Measurements from ENCODE around the gene MMD. TPM values are rescaled to one million over a fixed set of nuclear protein-coding genes. Genes with fewer than 3 reads are reported as not detected.

MMD gene
- polyA plus RNA-seq, 1 donor from 2014 or later = 111 TPM

- no peaks in the 10 kb centered on the region for H3K9me2 ChIP-seq (ENCODE audit: insufficient read depth, low read length)
- no peak overlapping the region for H3K4me3 ChIP-seq (ENCODE audit: low read length)
- no peaks in the 10 kb centered on the region for H3F3A ChIP-seq (ENCODE audit: insufficient read depth, low read length, poor library complexity, severe bottlenecking)
- H3K27me3 ChIP-seq (ENCODE audit: insufficient read depth, low read depth, low read length) = no peaks in the 10 kb centered on the region
- H3K79me2 ChIP-seq (replicated peaks; ENCODE audit: insufficient read depth, low read length) = no peaks in the 10 kb centered on the region
- no peak overlapping the region for H3K4me2 ChIP-seq (ENCODE audit: low read length)
- no peak overlapping the region for H3K27ac ChIP-seq (ENCODE audit: low read length)
- TF ChIP-seq REST (IDR thresholded peaks at IDR 0.05; ENCODE audit: borderline replicate concordance) (no peak), EZH2 (IDR thresholded peaks at IDR 0.05; ENCODE audit: borderline replicate concordance, insufficient read depth, low read length, poor library complexity, severe bottlenecking) (no peak), EP300 (conservative IDR thresholded peaks at IDR 0.05; ENCODE audit: poor library complexity, severe bottlenecking) (no peak), POLR2AphosphoS5 (IDR thresholded peaks at IDR 0.05) (no peak), TAF1 (IDR thresholded peaks at IDR 0.05; ENCODE audit: low read depth) (no peak), SMC3 (conservative IDR thresholded peaks at IDR 0.05; ENCODE audit: poor library complexity) (no peak), MXI1 (conservative IDR thresholded peaks at IDR 0.05; ENCODE audit: poor library complexity, severe bottlenecking) (no peak), RAD21 (conservative IDR thresholded peaks at IDR 0.05) (no peak)
- TF ChIP-seq, protein P1, sequence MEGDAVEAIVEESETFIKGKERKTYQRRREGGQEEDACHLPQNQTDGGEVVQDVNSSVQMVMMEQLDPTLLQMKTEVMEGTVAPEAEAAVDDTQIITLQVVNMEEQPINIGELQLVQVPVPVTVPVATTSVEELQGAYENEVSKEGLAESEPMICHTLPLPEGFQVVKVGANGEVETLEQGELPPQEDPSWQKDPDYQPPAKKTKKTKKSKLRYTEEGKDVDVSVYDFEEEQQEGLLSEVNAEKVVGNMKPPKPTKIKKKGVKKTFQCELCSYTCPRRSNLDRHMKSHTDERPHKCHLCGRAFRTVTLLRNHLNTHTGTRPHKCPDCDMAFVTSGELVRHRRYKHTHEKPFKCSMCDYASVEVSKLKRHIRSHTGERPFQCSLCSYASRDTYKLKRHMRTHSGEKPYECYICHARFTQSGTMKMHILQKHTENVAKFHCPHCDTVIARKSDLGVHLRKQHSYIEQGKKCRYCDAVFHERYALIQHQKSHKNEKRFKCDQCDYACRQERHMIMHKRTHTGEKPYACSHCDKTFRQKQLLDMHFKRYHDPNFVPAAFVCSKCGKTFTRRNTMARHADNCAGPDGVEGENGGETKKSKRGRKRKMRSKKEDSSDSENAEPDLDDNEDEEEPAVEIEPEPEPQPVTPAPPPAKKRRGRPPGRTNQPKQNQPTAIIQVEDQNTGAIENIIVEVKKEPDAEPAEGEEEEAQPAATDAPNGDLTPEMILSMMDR (IDR thresholded peaks at IDR 0.05; ENCODE audit: poor library complexity, severe bottlenecking) = no peak
- no peaks in the 10 kb centered on the region for H3K9me3 ChIP-seq (ENCODE audit: low read length)
- H2AFZ ChIP-seq (ENCODE audit: low read depth, low read length) = no peak overlapping the region
- H3K36me3 ChIP-seq (ENCODE audit: insufficient read depth, low read length) = no peaks in the 10 kb centered on the region
- H3K9ac ChIP-seq (ENCODE audit: low read length) = no peak overlapping the region
- no peaks in the 10 kb centered on the region for H4K20me1 ChIP-seq (ENCODE audit: insufficient read depth)
Measured at GRCh38 chr17:55451203-55451641, 29.6 kb upstream of the MMD start.

- Histone ChIP-seq H3K79me2 (replicated peaks; ENCODE audit: insufficient read depth, low read length) (no peaks in the 10 kb centered on the region), H3K9me2 (ENCODE audit: insufficient read depth, low read length) (no peaks in the 10 kb centered on the region), H3K27me3 (ENCODE audit: insufficient read depth, low read depth, low read length) (no peaks in the 10 kb centered on the region), H3K27ac (ENCODE audit: low read length) (no peak overlapping the region), H3K9me3 (ENCODE audit: low read length) (no peaks in the 10 kb centered on the region), H3K9ac (ENCODE audit: low read length) (no peak overlapping the region), H3F3A (ENCODE audit: insufficient read depth, low read length, poor library complexity, severe bottlenecking) (no peaks in the 10 kb centered on the region), H3K4me3 (ENCODE audit: low read length) (no peak overlapping the region), H3K36me3 (ENCODE audit: insufficient read depth, low read length) (no peaks in the 10 kb centered on the region), H4K20me1 (ENCODE audit: insufficient read depth) (no peaks in the 10 kb centered on the region), H2AFZ (ENCODE audit: low read depth, low read length) (no peak overlapping the region), H3K4me2 (ENCODE audit: low read length) (no peak overlapping the region)
- TF ChIP-seq RAD21 (conservative IDR thresholded peaks at IDR 0.05) = no peak
- no peak for TF ChIP-seq POLR2AphosphoS5 (IDR thresholded peaks at IDR 0.05)
- TF ChIP-seq EZH2 (IDR thresholded peaks at IDR 0.05; ENCODE audit: borderline replicate concordance, insufficient read depth, low read length, poor library complexity, severe bottlenecking) = no peak
- no peak for TF ChIP-seq EP300 (conservative IDR thresholded peaks at IDR 0.05; ENCODE audit: poor library complexity, severe bottlenecking)
- TF ChIP-seq REST (IDR thresholded peaks at IDR 0.05; ENCODE audit: borderline replicate concordance) = no peak
- no peak for TF ChIP-seq TAF1 (IDR thresholded peaks at IDR 0.05; ENCODE audit: low read depth)
- TF ChIP-seq SMC3 (conservative IDR thresholded peaks at IDR 0.05; ENCODE audit: poor library complexity) = no peak
- TF ChIP-seq MXI1 (conservative IDR thresholded peaks at IDR 0.05; ENCODE audit: poor library complexity, severe bottlenecking) = no peak
- TF ChIP-seq, protein P1 (IDR thresholded peaks at IDR 0.05; ENCODE audit: poor library complexity, severe bottlenecking) = no peak
Measured at GRCh38 chr17:55450232-55450825, 28.7 kb upstream of the MMD start.
